NCI-H1930 (cell line): ENCODE results near the gene PTGR3.

ENCODE experiments used
- DNase-seq, 2 experiments: peaks; one replicate each; lab custom pipeline; 2025; lab: John Stamatoyannopoulos, UW

The PTGR3 gene

GRCh38 chr18:75209129-75209950 is at the start of gene PTGR3:
PTGR3 (minus strand) TSS chr18:75209139; CDS start chr18:75209058, 81 bp downstream.
- peak; percentile 75 to 79 for DNase-seq

- DNase-seq, result no peak
Observed at GRCh38 chr18:75257605-75258004, 48.7 kb upstream of the PTGR3 start.

GRCh38 chr18:75256376-75256775 is 47.4 kb upstream of the PTGR3 start:
- no peak for DNase-seq

GRCh38 chr18:75255094-75255493 is 46.2 kb upstream of the PTGR3 start:
- no peak for DNase-seq

GRCh38 chr18:75253784-75254183 is 44.8 kb upstream of the PTGR3 start:
- DNase-seq, result no peak

- no peak for DNase-seq
Observed at GRCh38 chr18:75253043-75253442, 44.1 kb upstream of the PTGR3 start.

GRCh38 chr18:75252136-75252535 is 43.2 kb upstream of the PTGR3 start:
- no peak for DNase-seq

GRCh38 chr18:75251466-75251865 is 42.5 kb upstream of the PTGR3 start:
- DNase-seq, result no peak

- DNase-seq, result no peak
Observed at GRCh38 chr18:75250471-75250821, 41.5 kb upstream of the PTGR3 start.

- no peak for DNase-seq
Observed at GRCh38 chr18:75249672-75250470, 40.9 kb upstream of the PTGR3 start.

- DNase-seq, result no peak
Observed at GRCh38 chr18:75249175-75249518, 40.2 kb upstream of the PTGR3 start.

- DNase-seq, result peak in 1 of 2 experiments; percentile 19
Observed at GRCh38 chr18:75248426-75249174, 39.7 kb upstream of the PTGR3 start.

- DNase-seq, result no peak
Observed at GRCh38 chr18:75247611-75248421, 38.9 kb upstream of the PTGR3 start.

- no peak for DNase-seq
Observed at GRCh38 chr18:75246721-75247610, 38.0 kb upstream of the PTGR3 start.

GRCh38 chr18:75244351-75245313 is 35.7 kb upstream of the PTGR3 start:
- DNase-seq, result no peak

GRCh38 chr18:75241705-75242104 is 32.8 kb upstream of the PTGR3 start:
- DNase-seq, result no peak

GRCh38 chr18:75240433-75240832 is 31.5 kb upstream of the PTGR3 start:
- no peak for DNase-seq

GRCh38 chr18:75238786-75239185 is 29.8 kb upstream of the PTGR3 start:
- DNase-seq, result no peak

GRCh38 chr18:75238100-75238499 is 29.2 kb upstream of the PTGR3 start:
- no peak for DNase-seq

- DNase-seq, result no peak
Observed at GRCh38 chr18:75235896-75236295, 27.0 kb upstream of the PTGR3 start.
